Stimulated activated naive B cell treated with anti-CD40 and anti-IgM and Interleukin-4, amounts not matched to agents 10 μg/mL and 1 μg/mL and 100 μg/mL, for 72 hours (primary cell): ENCODE data around the gene UST.
"Not testable (repeated sequence)": the region's sequence is repeated elsewhere in the genome, so short reads cannot be mapped to it uniquely, and the experiment has no call there.

Experiments
- ATAC-seq, 2 donors: fragments of 150-1000 bp; cut with Tn5 transposase; replicated peaks; 2 replicates each; pipeline ENCODE4 v1.10.0; 2021; ENCODE audit warnings: moderate library complexity in 1 of 2
- DNase-seq: peaks from one replicate; pipeline ENCODE4 v3.0.0; 2021
- H3K27ac Mint-ChIP-seq: one replicate; pipeline ENCODE4 v1.8.0; 2022; ENCODE audit warnings: mild to moderate bottlenecking, mixed read lengths
- H3K27me3 Mint-ChIP-seq, 2 donors: one replicate each; pipeline ENCODE4 v1.8.0; 2022; ENCODE audit warnings: mixed read lengths in 2 of 2
- H3K36me3 Mint-ChIP-seq, 2 donors: one replicate each; pipeline ENCODE4 v1.8.0; 2022; ENCODE audit warnings: mixed read lengths in 2 of 2, mild to moderate bottlenecking in 1 of 2
- H3K4me1 Mint-ChIP-seq, 2 donors: one replicate each; pipeline ENCODE4 v1.8.0; 2022; ENCODE audit warnings: mixed read lengths in 2 of 2, mild to moderate bottlenecking in 1 of 2
- H3K4me3 Mint-ChIP-seq, 2 donors: one replicate each; pipeline ENCODE4 v1.8.0; 2022; ENCODE audit warnings: mild to moderate bottlenecking in 2 of 2, mixed read lengths in 2 of 2, moderate library complexity in 1 of 2
- H3K9me3 Mint-ChIP-seq, 2 donors: one replicate each; pipeline ENCODE4 v1.8.0; 2022; ENCODE audit warnings: mixed read lengths in 2 of 2, mild to moderate bottlenecking in 1 of 2

Gene UST

GRCh38 chr6:148971031-148971927 lies 224.4 kb downstream of the UST start:
- no peak overlapping the region for H3K4me3 Mint-ChIP-seq
- H3K9me3 Mint-ChIP-seq: no peaks in the 10 kb centered on the region
- peaks cover 18 to 32% of the 10 kb centered on the region in 2 donors for H3K36me3 Mint-ChIP-seq
- DNase-seq (no peak), ATAC-seq (no peak)
- H3K4me1 Mint-ChIP-seq: peaks cover 13 to 14% of the 10 kb centered on the region in 2 donors
- H3K27ac Mint-ChIP-seq: no peak overlapping the region
- H3K27me3 Mint-ChIP-seq: no peaks in the 10 kb centered on the region

DNA sequence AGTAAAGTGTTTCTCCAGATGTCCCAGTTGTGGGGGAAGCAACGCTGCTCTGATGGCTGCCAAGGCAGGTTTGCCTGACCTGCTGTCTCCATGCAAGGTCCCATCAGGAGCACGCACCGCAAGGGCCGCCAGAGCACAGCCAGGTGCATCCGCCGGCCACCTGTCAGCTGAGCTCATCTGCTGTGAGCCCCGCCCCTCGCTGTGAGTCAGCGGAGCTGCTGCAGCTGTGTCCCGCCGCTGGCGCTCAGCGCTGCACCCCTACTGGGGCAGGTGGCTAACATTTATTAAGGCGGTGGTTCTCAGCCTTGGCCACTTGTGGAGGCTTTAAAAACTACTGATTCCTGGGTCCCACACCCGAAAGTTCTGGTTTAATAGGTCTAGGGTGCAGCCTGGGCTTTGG lies 225.7 kb downstream of the UST start:
- Mint-ChIP-seq H3K4me1 (peaks cover 13 to 14% of the 10 kb centered on the region in 2 donors), H3K9me3 (no peaks in the 10 kb centered on the region), H3K27ac (no peak overlapping the region), H3K4me3 (no peak overlapping the region), H3K27me3 (no peaks in the 10 kb centered on the region), H3K36me3 (peaks cover 18 to 25% of the 10 kb centered on the region in 2 donors)
- DNase-seq (peak; percentile 62), ATAC-seq (peak; percentile 97 to 99)

DNA sequence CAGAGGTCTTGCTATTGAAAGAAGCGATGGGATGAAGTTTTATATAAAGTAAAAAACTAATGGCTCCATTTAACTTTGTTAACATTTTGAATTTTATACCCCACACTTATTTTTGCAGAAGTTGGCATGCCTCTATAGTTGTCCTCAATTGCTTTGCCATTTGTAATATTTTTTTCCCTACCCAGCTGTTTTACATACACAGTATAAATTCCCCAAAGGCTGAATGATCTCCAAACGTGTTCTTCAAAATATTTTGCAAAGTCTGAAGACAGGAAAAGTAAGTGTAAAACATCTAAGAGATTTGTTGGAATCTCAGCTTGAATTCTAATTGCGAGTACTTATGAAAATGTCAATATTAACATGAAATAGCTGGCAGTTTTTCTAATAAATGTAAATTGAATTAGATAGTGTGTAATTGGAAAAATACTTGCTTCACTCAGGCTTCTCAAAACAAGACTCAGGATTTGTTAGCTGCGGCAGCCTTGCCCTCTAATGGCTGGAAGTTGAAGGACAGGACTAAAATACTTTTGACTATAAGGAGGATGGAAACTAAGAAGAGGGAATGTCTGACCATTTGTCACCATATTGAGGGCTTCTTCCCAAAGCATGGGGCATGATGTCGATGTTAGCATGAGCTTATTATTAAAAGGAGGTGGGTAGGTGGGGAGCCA lies 226.8 kb downstream of the UST start:
- DNase-seq: no peak

GRCh38 chr6:148974351-148974750 lies 227.5 kb downstream of the UST start:
- Mint-ChIP-seq H3K27ac (no peak overlapping the region), H3K4me3 (no peak overlapping the region), H3K27me3 (no peaks in the 10 kb centered on the region), H3K36me3 (peaks cover 20 to 28% of the 10 kb centered on the region in 2 donors), H3K4me1 (peaks cover 13 to 14% of the 10 kb centered on the region in 2 donors), H3K9me3 (no peaks in the 10 kb centered on the region)
- no peak for DNase-seq
- no peak for ATAC-seq

More for the DNA sequence above, 226.8 kb downstream of the UST start:
- Mint-ChIP-seq H3K27ac (no peak overlapping the region), H3K9me3 (no peaks in the 10 kb centered on the region), H3K4me3 (no peak overlapping the region), H3K4me1 (peaks cover 13 to 14% of the 10 kb centered on the region in 2 donors), H3K27me3 (no peaks in the 10 kb centered on the region), H3K36me3 (peaks cover 20 to 28% of the 10 kb centered on the region in 2 donors)
- no peak for ATAC-seq

DNA sequence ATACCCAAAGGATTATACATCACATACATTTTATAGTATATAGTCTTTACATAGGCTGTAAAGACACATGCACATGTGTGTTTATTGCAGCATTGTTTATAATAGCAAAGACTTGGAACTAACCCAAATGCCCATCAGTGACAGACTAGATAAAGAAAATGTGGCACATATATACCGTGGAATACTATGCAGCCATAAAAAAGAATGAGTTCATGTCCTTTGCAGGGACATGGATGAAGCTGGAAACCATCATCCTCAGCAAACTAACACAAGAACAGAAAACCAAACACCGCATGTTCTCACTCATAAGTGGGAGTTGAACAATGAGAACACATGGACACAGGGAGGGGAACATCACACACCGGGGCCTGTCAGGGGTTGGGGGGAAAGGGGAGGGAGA lies 231.5 kb downstream of the UST start:
- not testable (repeated sequence) for H3K4me1 Mint-ChIP-seq, H3K27me3 Mint-ChIP-seq, H3K4me3 Mint-ChIP-seq, H3K27ac Mint-ChIP-seq, DNase-seq, H3K9me3 Mint-ChIP-seq, ATAC-seq
- H3K36me3 Mint-ChIP-seq: peaks cover 22 to 25% of the 10 kb centered on the region in 2 donors

DNA sequence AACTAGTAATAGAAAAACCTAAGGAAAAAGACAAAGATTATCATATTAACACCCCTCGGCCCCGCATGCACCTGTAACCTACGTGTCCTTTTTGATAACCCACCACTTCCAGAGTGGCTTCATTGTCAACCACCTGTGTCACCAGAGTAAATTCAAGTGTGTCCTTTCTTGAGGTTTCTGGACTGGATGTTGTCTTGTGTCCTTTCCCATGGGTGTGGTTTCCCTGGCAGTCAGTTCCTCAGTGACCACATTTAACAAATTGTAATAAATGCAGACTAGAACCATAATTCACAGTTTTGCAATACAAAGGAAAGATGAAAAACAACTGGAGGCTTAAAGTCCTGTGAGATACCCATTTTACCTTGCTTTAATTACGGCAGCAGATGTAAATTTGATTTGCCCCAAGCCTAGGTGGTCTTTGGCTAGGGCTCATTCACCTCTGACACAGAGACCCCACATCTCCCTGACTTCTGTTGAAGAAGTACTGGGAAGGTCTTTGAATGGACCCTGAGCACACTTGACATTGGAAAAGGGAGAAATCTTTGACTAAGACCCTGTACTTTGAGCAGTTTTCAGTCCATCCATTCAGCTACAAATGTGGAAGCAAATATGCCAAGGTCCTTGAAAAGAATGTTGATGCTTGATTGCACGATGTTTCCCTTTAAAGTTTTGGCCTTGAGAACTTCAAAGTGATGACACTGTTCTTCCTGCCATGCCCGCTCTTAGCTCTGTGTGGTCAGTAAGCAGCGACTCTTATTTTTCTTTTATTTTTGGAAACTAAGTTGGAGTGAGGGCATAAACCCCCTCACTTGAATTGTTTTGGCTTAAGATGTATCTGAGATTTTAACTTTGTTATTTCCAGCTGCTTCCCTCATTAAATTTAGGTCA lies 232.4 kb downstream of the UST start:
- H3K4me1 Mint-ChIP-seq: no peaks in the 10 kb centered on the region
- peaks cover 22 to 27% of the 10 kb centered on the region in 2 donors for H3K36me3 Mint-ChIP-seq
- no peaks in the 10 kb centered on the region for H3K9me3 Mint-ChIP-seq
- DNase-seq (no peak), ATAC-seq (no peak)
- no peaks in the 10 kb centered on the region for H3K27me3 Mint-ChIP-seq
- H3K27ac Mint-ChIP-seq: no peak overlapping the region
- H3K4me3 Mint-ChIP-seq: no peak overlapping the region

DNA sequence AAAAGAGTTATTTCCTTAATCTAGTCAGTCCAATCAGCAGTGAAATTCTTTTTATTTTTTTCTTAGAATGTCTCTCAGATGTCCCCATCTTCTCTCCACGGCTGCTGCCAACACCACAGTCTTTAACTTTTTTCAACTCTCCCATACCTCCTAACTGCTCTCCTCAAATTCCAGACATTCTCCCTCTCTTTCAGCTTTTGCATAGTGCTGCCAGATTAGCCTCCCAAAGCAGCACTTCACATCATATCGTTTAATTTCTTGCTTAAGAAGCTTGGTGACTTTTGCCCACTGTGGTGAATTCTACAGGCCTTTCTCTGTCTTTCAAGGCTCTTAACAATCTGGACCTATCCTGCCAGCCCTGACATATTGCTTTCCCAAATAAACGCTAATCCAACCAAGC lies 233.4 kb downstream of the UST start:
- Mint-ChIP-seq H3K27ac (no peak overlapping the region), H3K27me3 (no peaks in the 10 kb centered on the region), H3K9me3 (no peaks in the 10 kb centered on the region), H3K4me1 (peaks cover 2 to 3% of the 10 kb centered on the region in 2 donors), H3K4me3 (no peak overlapping the region), H3K36me3 (peaks cover 21 to 32% of the 10 kb centered on the region in 2 donors)
- DNase-seq (no peak), ATAC-seq (no peak)

DNA sequence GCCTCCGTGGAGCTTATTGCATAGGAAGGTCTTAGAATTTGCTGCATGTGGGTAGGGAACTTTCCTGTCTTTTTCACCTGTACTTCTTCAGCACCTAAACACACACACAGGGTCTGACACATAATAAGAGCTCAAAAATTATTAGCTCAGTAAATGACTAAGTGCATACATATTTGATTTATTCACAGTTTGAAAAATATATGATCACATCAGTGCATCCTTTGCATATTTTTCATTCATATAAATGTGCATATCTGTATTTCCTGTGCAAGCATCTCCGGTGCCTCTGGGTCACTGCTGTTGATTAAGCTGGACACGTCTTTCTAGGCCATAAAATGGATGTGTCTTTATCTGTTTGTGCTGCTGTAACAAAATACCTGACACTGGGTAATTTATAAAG lies 234.7 kb downstream of the UST start:
- Mint-ChIP-seq H3K36me3 (peaks cover 18 to 30% of the 10 kb centered on the region in 2 donors), H3K27ac (no peak overlapping the region), H3K4me1 (peaks cover 10 to 11% of the 10 kb centered on the region in 2 donors), H3K27me3 (no peaks in the 10 kb centered on the region), H3K4me3 (no peak overlapping the region), H3K9me3 (no peaks in the 10 kb centered on the region)
- DNase-seq (no peak), ATAC-seq (no peak)

- H3K27ac Mint-ChIP-seq: no peak overlapping the region
- H3K4me3 Mint-ChIP-seq: no peak overlapping the region
- peaks cover 19 to 29% of the 10 kb centered on the region in 2 donors for H3K36me3 Mint-ChIP-seq
- H3K9me3 Mint-ChIP-seq: no peaks in the 10 kb centered on the region
- H3K4me1 Mint-ChIP-seq: peaks cover 22 to 28% of the 10 kb centered on the region in 2 donors
- no peaks in the 10 kb centered on the region for H3K27me3 Mint-ChIP-seq
- DNase-seq (no peak), ATAC-seq (no peak)
Measured at GRCh38 chr6:148983101-148983761, 236.4 kb downstream of the UST start.

DNA sequence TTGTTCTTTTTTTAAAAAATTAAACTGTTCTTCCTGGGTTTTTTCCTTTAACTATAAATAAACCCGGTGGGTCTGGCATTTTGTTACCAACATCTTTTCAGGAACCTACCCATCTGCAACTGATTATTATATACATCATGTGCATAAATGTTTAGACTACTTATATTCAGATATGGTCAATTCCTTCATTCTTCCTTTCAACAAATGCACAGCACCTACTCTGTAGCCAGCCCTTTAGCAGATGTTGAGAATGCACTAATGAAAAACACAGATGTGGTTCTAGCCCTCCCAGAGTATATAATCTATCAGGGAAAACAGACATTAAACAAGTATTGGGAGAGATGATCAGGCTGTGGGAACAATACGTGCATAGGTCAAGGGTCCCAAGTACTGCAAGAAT lies 237.1 kb downstream of the UST start:
- ATAC-seq: no peak
- H3K4me3 Mint-ChIP-seq: no peak overlapping the region
- no peaks in the 10 kb centered on the region for H3K9me3 Mint-ChIP-seq
- DNase-seq: no peak
- no peaks in the 10 kb centered on the region for H3K27me3 Mint-ChIP-seq
- peaks cover 27 to 35% of the 10 kb centered on the region in 2 donors for H3K4me1 Mint-ChIP-seq
- H3K27ac Mint-ChIP-seq: no peak overlapping the region
- H3K36me3 Mint-ChIP-seq: peaks cover 17 to 30% of the 10 kb centered on the region in 2 donors

- Mint-ChIP-seq H3K9me3 (no peaks in the 10 kb centered on the region), H3K36me3 (peaks cover 17 to 30% of the 10 kb centered on the region in 2 donors), H3K27ac (no peak overlapping the region), H3K4me1 (peaks cover 29 to 42% of the 10 kb centered on the region in 2 donors), H3K27me3 (no peaks in the 10 kb centered on the region), H3K4me3 (no peak overlapping the region)
- DNase-seq: no peak
- ATAC-seq: no peak
Measured at GRCh38 chr6:148984531-148985056, 237.8 kb downstream of the UST start.

- Mint-ChIP-seq H3K27ac (no peak overlapping the region), H3K36me3 (peaks cover 13 to 27% of the 10 kb centered on the region in 2 donors), H3K27me3 (no peaks in the 10 kb centered on the region), H3K4me3 (no peak overlapping the region), H3K9me3 (no peaks in the 10 kb centered on the region), H3K4me1 (peaks cover 31 to 45% of the 10 kb centered on the region in 2 donors)
- DNase-seq (no peak), ATAC-seq (no peak)
Measured at GRCh38 chr6:148985499-148985898, 238.7 kb downstream of the UST start.

- Mint-ChIP-seq H3K4me3 (no peak overlapping the region), H3K4me1 (peaks cover 31 to 45% of the 10 kb centered on the region in 2 donors), H3K36me3 (peaks cover 6 to 19% of the 10 kb centered on the region in 2 donors), H3K27ac (no peak overlapping the region), H3K27me3 (no peaks in the 10 kb centered on the region), H3K9me3 (no peaks in the 10 kb centered on the region)
- ATAC-seq (no peak), DNase-seq (no peak)
Measured at GRCh38 chr6:148986608-148987007, 239.8 kb downstream of the UST start.
